ENCODE measurements around the gene ATXN7L1. TPM values are rescaled to one million over a fixed set of nuclear protein-coding genes. Genes with fewer than 3 reads are reported as not detected.

Gene ATXN7L1
- total and polyA plus RNA-seq, 4 donors, result 4.2 to 22.5 (median 8.5) TPM

GRCh38 chr7:105905209-105905909 lies 29.0 kb upstream of the ATXN7L1 start:
- Histone ChIP-seq H3K27ac (ENCODE audit: low read depth in 1 of 2, low read length in 1 of 2) (no peak overlapping the region), H3K4me1 (ENCODE audit: control insufficient read depth in 5 of 5, insufficient read depth in 5 of 5, low read length in 5 of 5) (peaks cover 0 to 3% (median 0%) of the 10 kb centered on the region in 5 donors), H3K36me3 (ENCODE audit: control insufficient read depth in 4 of 4, insufficient read depth in 4 of 4, low read length in 4 of 4) (no peaks in the 10 kb centered on the region), H3K9ac (ENCODE audit: insufficient read depth in 1 of 2, low read length in 2 of 2) (no peak overlapping the region), H3K27me3 (ENCODE audit: control insufficient read depth in 3 of 3, insufficient read depth in 3 of 3, low read length in 2 of 3) (no peaks in the 10 kb centered on the region), H3K4me3 (no peak overlapping the region), H3K9me3 (ENCODE audit: control insufficient read depth in 4 of 4, insufficient read depth in 3 of 4, low read length in 3 of 4) (no peaks in the 10 kb centered on the region)
- ATAC-seq (ENCODE audit: insufficient read depth, low FRiP score) (no peak), DNase-seq (no peak)
- no peak for TF ChIP-seq CTCF (IDR thresholded peaks at IDR 0.05; ENCODE audit: control extremely low read depth, extremely low read depth)
- 80 to 89% methylated on average over 11 of the region's 11 CpGs for WGBS, 2 donors

DNA sequence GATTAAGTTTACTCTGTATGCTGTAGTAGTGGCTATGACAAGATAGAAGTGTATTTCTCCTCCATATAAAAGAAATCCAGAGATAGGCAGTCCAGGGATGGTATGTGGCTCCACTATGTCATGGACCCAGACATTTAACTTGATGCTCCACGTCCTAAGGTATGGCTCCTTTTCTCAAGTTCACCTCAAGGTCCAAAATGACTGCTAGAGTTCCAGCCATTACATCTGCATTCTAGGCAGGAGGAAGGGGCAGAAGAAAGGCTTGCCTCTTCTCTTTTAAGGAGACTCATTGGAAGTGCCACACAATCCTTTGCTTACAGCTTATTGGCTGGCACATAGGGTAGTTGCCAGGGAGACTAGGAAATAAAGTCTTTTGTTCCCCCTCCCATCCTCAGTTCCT lies 27.7 kb upstream of the ATXN7L1 start:
- ATAC-seq (ENCODE audit: insufficient read depth, low FRiP score) (no peak), DNase-seq (no peak)
- no peaks in the 10 kb centered on the region for H3K36me3 ChIP-seq (ENCODE audit: control insufficient read depth in 4 of 4, insufficient read depth in 4 of 4, low read length in 4 of 4)
- H3K27me3 ChIP-seq (ENCODE audit: control insufficient read depth in 3 of 3, insufficient read depth in 3 of 3, low read length in 2 of 3), result no peaks in the 10 kb centered on the region
- no peak for TF ChIP-seq CTCF (IDR thresholded peaks at IDR 0.05; ENCODE audit: control extremely low read depth, extremely low read depth)
- H3K9ac ChIP-seq (ENCODE audit: insufficient read depth in 1 of 2, low read length in 2 of 2), result no peak overlapping the region
- 93 to 95% methylated on average over 1 of the region's 1 CpG for WGBS, 2 donors
- H3K4me3 ChIP-seq, result no peak overlapping the region
- H3K27ac ChIP-seq (ENCODE audit: low read depth in 1 of 2, low read length in 1 of 2), result no peak overlapping the region
- H3K4me1 ChIP-seq (ENCODE audit: control insufficient read depth in 5 of 5, insufficient read depth in 5 of 5, low read length in 5 of 5), result peaks cover 0 to 3% (median 0%) of the 10 kb centered on the region in 5 donors
- no peaks in the 10 kb centered on the region for H3K9me3 ChIP-seq (ENCODE audit: control insufficient read depth in 4 of 4, insufficient read depth in 3 of 4, low read length in 3 of 4)

- WGBS, 2 donors, result 95 to 99% methylated on average over 6 of the region's 6 CpGs
- no peak overlapping the region for H3K9ac ChIP-seq (ENCODE audit: insufficient read depth in 1 of 2, low read length in 2 of 2)
- no peaks in the 10 kb centered on the region for H3K9me3 ChIP-seq (ENCODE audit: control insufficient read depth in 4 of 4, insufficient read depth in 3 of 4, low read length in 3 of 4)
- DNase-seq (no peak), ATAC-seq (ENCODE audit: insufficient read depth, low FRiP score) (no peak)
- no peak overlapping the region for H3K27ac ChIP-seq (ENCODE audit: low read depth in 1 of 2, low read length in 1 of 2)
- no peaks in the 10 kb centered on the region for H3K27me3 ChIP-seq (ENCODE audit: control insufficient read depth in 3 of 3, insufficient read depth in 3 of 3, low read length in 2 of 3)
- peaks cover 0 to 3% (median 0%) of the 10 kb centered on the region in 5 donors for H3K4me1 ChIP-seq (ENCODE audit: control insufficient read depth in 5 of 5, insufficient read depth in 5 of 5, low read length in 5 of 5)
- H3K4me3 ChIP-seq, result no peak overlapping the region
- H3K36me3 ChIP-seq (ENCODE audit: control insufficient read depth in 4 of 4, insufficient read depth in 4 of 4, low read length in 4 of 4), result no peaks in the 10 kb centered on the region
- no peak for TF ChIP-seq CTCF (IDR thresholded peaks at IDR 0.05; ENCODE audit: control extremely low read depth, extremely low read depth)
Observed at GRCh38 chr7:105902325-105902911, 26.0 kb upstream of the ATXN7L1 start.

Data from lung (tissue), 12 donors.